A549 (cell line): ENCODE data around the gene SCAP.

Experiments used
- BHLHE40 ChIP-seq: IDR thresholded peaks from 2 replicates; pipeline ENCODE4 v1.6.1; 2012; ENCODE audit warnings: low read depth, low read length, inconsistent platforms
- CHD4 ChIP-seq: fragments of 200-600 bp; sonication (generic); IDR thresholded peaks from 2 replicates; pipeline ENCODE4 v1.6.1; 2016; ENCODE audit warnings: antibody characterized with exemption, mild to moderate bottlenecking, borderline replicate concordance
- CTCF ChIP-seq: fragments of >200 bp; sonication (Bioruptor Twin); formaldehyde crosslinking; IDR thresholded peaks from 3 replicates; pipeline ENCODE4 v1.5.1; 2016
- E2F6 ChIP-seq: IDR thresholded peaks from 2 replicates; pipeline ENCODE4 v1.6.1; 2012; ENCODE audit warnings: low read depth, borderline replicate concordance
- JUN ChIP-seq, 2 experiments: fragments of >200 bp; sonication (Bioruptor Twin); formaldehyde crosslinking; IDR thresholded peaks; 2 replicates in 1 of 2; 3 replicates in 1 of 2; pipeline ENCODE4 v1.6.1; 2016 to 2017
- MAX ChIP-seq: IDR thresholded peaks from 2 replicates; pipeline ENCODE4 v1.6.1; 2012
- POLR2A ChIP-seq: IDR thresholded peaks from 2 replicates; pipeline ENCODE4 v1.6.1; 2012; ENCODE audit warnings: mild to moderate bottlenecking, low read length
- REST ChIP-seq: fragments of 200-600 bp; sonication (generic); IDR thresholded peaks from 2 replicates; pipeline ENCODE4 v1.6.1; 2016; ENCODE audit warnings: antibody characterized with exemption, mild to moderate bottlenecking, moderate library complexity
- SMC3 ChIP-seq: fragments of >200 bp; sonication (Bioruptor Twin); formaldehyde crosslinking; IDR thresholded peaks from 3 replicates; pipeline ENCODE4 v1.6.1; 2018; ENCODE audit warnings: inconsistent platforms

GRCh38 chr3:47416041-47416440, 59.7 kb downstream of the SCAP start:
- TF ChIP-seq BHLHE40 (no peak), CTCF (no peak), REST (no peak), POLR2A (no peak), E2F6 (no peak), CHD4 (no peak), MAX (no peak), SMC3 (no peak), JUN (IDR thresholded peaks at IDR 0.05) (no peak)
